ENCODE measurements around the gene C1orf105. TPM values are rescaled to one million over a fixed set of nuclear protein-coding genes. Genes with fewer than 3 reads are reported as not detected.

The C1orf105 gene
- total and polyA plus RNA-seq, 4 donors: 0.16 TPM; not detected in 3

DNA sequence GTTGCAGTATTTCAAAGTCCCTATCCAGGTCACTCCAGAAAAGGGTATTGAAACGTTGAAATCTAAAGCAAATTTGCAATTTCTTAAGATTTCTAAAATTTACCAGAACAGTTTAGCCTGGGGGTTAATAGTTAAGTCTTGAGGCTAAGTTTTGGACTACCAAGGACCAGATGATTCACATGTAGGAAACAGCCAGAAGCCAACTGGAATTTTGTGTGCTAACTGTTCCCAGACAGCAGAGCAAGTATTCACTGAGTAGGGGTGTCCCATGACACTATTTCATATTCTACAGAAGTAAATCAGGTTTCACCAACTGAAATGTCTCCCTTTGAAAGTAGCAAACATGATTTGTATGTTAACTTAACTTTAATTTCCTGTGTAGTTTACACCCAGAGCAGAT lies 11.5 kb upstream of the C1orf105 start:
- WGBS: 87% methylated on average over 1 of the region's 1 CpG
- Histone ChIP-seq H3K9ac (ENCODE audit: low read depth in 1 of 2, low read length in 2 of 2) (no peak overlapping the region), H3K36me3 (ENCODE audit: control insufficient read depth in 4 of 4, insufficient read depth in 3 of 4, low read depth in 1 of 4, low read length in 3 of 4) (no peaks in the 10 kb centered on the region), H3K4me1 (ENCODE audit: control insufficient read depth in 4 of 4, insufficient read depth in 4 of 4, low read length in 3 of 4) (no peaks in the 10 kb centered on the region), H3K27me3 (ENCODE audit: control insufficient read depth in 4 of 4, insufficient read depth in 4 of 4, low read length in 3 of 4) (no peaks in the 10 kb centered on the region), H3K4me3 (ENCODE audit: low read depth in 1 of 3, low read length in 3 of 3) (no peak overlapping the region), H3K27ac (ENCODE audit: low read depth in 1 of 2, low read length in 2 of 2) (no peak overlapping the region), H3K9me3 (ENCODE audit: control insufficient read depth in 4 of 4, low read length in 3 of 4) (no peaks in the 10 kb centered on the region)
- no peak for DNase-seq (ENCODE audit: low spot score)
- TF ChIP-seq SP1 (IDR thresholded peaks at IDR 0.05) (no peak), HNF4A (conservative IDR thresholded peaks at IDR 0.05) (no peak), FOXA1 (IDR thresholded peaks at IDR 0.05) (no peak), GABPA (IDR thresholded peaks at IDR 0.05 in 1 of 2, conservative IDR thresholded peaks at IDR 0.05 in 1 of 2) (no peak), TAF1 (conservative IDR thresholded peaks at IDR 0.05) (no peak), JUND (IDR thresholded peaks at IDR 0.05) (no peak), HNF4G (IDR thresholded peaks at IDR 0.05) (no peak)
- TF ChIP-seq, protein P1, sequence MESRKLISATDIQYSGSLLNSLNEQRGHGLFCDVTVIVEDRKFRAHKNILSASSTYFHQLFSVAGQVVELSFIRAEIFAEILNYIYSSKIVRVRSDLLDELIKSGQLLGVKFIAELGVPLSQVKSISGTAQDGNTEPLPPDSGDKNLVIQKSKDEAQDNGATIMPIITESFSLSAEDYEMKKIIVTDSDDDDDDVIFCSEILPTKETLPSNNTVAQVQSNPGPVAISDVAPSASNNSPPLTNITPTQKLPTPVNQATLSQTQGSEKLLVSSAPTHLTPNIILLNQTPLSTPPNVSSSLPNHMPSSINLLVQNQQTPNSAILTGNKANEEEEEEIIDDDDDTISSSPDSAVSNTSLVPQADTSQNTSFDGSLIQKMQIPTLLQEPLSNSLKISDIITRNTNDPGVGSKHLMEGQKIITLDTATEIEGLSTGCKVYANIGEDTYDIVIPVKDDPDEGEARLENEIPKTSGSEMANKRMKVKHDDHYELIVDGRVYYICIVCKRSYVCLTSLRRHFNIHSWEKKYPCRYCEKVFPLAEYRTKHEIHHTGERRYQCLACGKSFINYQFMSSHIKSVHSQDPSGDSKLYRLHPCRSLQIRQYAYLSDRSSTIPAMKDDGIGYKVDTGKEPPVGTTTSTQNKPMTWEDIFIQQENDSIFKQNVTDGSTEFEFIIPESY (IDR thresholded peaks at IDR 0.05): no peak

DNA sequence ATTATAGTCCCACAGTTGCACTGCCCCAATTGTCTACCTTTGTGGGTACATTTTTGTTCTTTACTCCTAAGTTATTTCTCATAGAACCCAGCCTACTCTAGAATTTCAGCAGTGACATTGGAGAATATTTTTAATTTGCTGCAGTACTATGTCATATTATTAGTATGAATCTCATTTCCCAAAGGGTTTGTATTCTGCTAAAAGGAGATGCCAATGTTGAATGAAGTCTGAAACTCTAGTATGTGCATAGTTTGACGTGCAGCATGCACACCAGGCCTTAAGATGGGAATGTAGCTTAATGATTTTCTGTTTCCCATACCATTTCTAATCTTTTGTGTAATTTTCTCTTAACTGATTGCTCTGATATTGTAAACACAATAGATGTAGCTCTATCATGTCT lies 10.5 kb upstream of the C1orf105 start:
- no peak for DNase-seq (ENCODE audit: low spot score)
- no peak for TF ChIP-seq MAX (IDR thresholded peaks at IDR 0.05)
- TF ChIP-seq TAF1 (conservative IDR thresholded peaks at IDR 0.05): no peak
- TF ChIP-seq, protein P2, sequence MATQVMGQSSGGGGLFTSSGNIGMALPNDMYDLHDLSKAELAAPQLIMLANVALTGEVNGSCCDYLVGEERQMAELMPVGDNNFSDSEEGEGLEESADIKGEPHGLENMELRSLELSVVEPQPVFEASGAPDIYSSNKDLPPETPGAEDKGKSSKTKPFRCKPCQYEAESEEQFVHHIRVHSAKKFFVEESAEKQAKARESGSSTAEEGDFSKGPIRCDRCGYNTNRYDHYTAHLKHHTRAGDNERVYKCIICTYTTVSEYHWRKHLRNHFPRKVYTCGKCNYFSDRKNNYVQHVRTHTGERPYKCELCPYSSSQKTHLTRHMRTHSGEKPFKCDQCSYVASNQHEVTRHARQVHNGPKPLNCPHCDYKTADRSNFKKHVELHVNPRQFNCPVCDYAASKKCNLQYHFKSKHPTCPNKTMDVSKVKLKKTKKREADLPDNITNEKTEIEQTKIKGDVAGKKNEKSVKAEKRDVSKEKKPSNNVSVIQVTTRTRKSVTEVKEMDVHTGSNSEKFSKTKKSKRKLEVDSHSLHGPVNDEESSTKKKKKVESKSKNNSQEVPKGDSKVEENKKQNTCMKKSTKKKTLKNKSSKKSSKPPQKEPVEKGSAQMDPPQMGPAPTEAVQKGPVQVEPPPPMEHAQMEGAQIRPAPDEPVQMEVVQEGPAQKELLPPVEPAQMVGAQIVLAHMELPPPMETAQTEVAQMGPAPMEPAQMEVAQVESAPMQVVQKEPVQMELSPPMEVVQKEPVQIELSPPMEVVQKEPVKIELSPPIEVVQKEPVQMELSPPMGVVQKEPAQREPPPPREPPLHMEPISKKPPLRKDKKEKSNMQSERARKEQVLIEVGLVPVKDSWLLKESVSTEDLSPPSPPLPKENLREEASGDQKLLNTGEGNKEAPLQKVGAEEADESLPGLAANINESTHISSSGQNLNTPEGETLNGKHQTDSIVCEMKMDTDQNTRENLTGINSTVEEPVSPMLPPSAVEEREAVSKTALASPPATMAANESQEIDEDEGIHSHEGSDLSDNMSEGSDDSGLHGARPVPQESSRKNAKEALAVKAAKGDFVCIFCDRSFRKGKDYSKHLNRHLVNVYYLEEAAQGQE (IDR thresholded peaks at IDR 0.05): no peak
- TF ChIP-seq GABPA (IDR thresholded peaks at IDR 0.05 in 1 of 2, conservative IDR thresholded peaks at IDR 0.05 in 1 of 2): no peak
- Histone ChIP-seq H3K9me3 (ENCODE audit: control insufficient read depth in 4 of 4, low read length in 3 of 4) (no peaks in the 10 kb centered on the region), H3K27ac (ENCODE audit: low read depth in 1 of 2, low read length in 2 of 2) (no peak overlapping the region), H3K36me3 (ENCODE audit: control insufficient read depth in 4 of 4, insufficient read depth in 3 of 4, low read depth in 1 of 4, low read length in 3 of 4) (no peaks in the 10 kb centered on the region), H3K9ac (ENCODE audit: low read depth in 1 of 2, low read length in 2 of 2) (no peak overlapping the region), H3K4me1 (ENCODE audit: control insufficient read depth in 4 of 4, insufficient read depth in 4 of 4, low read length in 3 of 4) (no peaks in the 10 kb centered on the region), H3K27me3 (ENCODE audit: control insufficient read depth in 4 of 4, insufficient read depth in 4 of 4, low read length in 3 of 4) (no peaks in the 10 kb centered on the region), H3K4me3 (ENCODE audit: low read depth in 1 of 3, low read length in 3 of 3) (no peak overlapping the region)
- 96% methylated on average over 1 of the region's 1 CpG for WGBS

DNA sequence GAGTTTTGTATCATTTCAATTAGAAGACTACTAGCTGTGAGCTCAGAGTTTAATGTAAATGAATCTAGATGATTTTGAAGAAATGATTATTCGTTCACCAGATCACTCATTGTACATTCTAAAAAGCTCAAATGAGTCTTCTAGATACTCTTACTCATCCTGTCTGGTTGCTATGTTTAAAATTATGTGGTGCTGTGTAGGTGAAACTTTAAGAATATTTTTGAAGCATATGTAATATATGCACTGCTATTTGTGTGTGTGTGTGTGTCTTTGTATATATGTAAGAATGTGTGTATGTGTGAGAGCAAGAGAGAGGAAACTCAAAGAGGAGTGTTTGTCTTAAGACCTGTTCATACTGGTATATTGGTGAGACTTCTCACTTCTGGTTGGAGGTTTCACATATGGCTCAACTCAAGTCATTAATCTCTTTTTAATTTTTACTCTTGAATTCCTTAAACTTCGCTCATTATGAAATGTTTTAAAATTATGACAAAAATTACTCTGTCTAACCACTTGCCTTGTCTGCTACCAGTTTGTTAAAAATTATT lies 8.6 kb upstream of the C1orf105 start:
- 92% methylated on average over 2 of the region's 2 CpGs for WGBS
- TF ChIP-seq HNF4G (IDR thresholded peaks at IDR 0.05) (no peak), TAF1 (conservative IDR thresholded peaks at IDR 0.05) (no peak), YY1 (IDR thresholded peaks at IDR 0.05) (no peak), EGR1 (IDR thresholded peaks at IDR 0.05; ENCODE audit: low read depth in 2 of 2) (no peak), SP1 (IDR thresholded peaks at IDR 0.05) (no peak), ATF3 (IDR thresholded peaks at IDR 0.05) (no peak)
- TF ChIP-seq, protein P2 (IDR thresholded peaks at IDR 0.05): no peak
- TF ChIP-seq, protein P3, sequence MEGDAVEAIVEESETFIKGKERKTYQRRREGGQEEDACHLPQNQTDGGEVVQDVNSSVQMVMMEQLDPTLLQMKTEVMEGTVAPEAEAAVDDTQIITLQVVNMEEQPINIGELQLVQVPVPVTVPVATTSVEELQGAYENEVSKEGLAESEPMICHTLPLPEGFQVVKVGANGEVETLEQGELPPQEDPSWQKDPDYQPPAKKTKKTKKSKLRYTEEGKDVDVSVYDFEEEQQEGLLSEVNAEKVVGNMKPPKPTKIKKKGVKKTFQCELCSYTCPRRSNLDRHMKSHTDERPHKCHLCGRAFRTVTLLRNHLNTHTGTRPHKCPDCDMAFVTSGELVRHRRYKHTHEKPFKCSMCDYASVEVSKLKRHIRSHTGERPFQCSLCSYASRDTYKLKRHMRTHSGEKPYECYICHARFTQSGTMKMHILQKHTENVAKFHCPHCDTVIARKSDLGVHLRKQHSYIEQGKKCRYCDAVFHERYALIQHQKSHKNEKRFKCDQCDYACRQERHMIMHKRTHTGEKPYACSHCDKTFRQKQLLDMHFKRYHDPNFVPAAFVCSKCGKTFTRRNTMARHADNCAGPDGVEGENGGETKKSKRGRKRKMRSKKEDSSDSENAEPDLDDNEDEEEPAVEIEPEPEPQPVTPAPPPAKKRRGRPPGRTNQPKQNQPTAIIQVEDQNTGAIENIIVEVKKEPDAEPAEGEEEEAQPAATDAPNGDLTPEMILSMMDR (IDR thresholded peaks at IDR 0.05; ENCODE audit: low read depth, low read length, missing input control): no peak
- H3K36me3 ChIP-seq (ENCODE audit: control insufficient read depth in 4 of 4, insufficient read depth in 3 of 4, low read depth in 1 of 4, low read length in 3 of 4): no peaks in the 10 kb centered on the region
- H3K4me3 ChIP-seq (ENCODE audit: low read depth in 1 of 3, low read length in 3 of 3): no peak overlapping the region
- no peaks in the 10 kb centered on the region for H3K9me3 ChIP-seq (ENCODE audit: control insufficient read depth in 4 of 4, low read length in 3 of 4)
- H3K27ac ChIP-seq (ENCODE audit: low read depth in 1 of 2, low read length in 2 of 2): no peak overlapping the region
- H3K27me3 ChIP-seq (ENCODE audit: control insufficient read depth in 4 of 4, insufficient read depth in 4 of 4, low read length in 3 of 4): no peaks in the 10 kb centered on the region
- H3K9ac ChIP-seq (ENCODE audit: low read depth in 1 of 2, low read length in 2 of 2): no peak overlapping the region
- no peak for DNase-seq (ENCODE audit: low spot score)
- H3K4me1 ChIP-seq (ENCODE audit: control insufficient read depth in 4 of 4, insufficient read depth in 4 of 4, low read length in 3 of 4): no peaks in the 10 kb centered on the region
